NT2/D1 (cell line): Measurements from ENCODE around the gene C10orf67.

ENCODE experiments used
- YY1 ChIP-seq: IDR thresholded peaks from 2 replicates; pipeline ENCODE4 v1.6.1; 2011; ENCODE audit not compliant: insufficient read length, insufficient read depth
- ZNF274 ChIP-seq: IDR thresholded peaks from 2 replicates; pipeline ENCODE4 v1.6.1; 2011; ENCODE audit warnings: mild to moderate bottlenecking, low read depth, low read length

DNA sequence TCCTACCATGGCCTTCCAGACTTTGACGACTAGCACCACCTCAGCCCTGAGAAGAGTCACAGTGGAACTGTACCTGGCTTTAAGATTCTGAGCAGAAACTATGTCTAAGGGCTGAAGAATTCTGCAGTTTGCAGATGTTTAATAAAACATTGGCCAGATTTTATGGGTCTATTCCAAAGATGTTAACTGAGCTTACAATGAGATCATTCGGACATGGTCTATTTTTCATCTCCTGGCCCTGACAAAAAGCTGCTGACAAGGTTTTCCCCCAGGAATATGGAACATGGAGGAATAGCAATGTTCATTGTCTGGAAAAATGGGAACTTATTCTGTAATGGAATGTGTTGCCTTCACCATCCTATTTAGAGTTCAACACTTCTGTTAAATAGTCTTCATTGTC lies 86.1 kb downstream of the C10orf67 start:
- no peak for TF ChIP-seq YY1
- no peak for TF ChIP-seq ZNF274
